NCI-H1930 (cell line): ENCODE measurements around the gene COX7A2L.

ENCODE experiments used
- DNase-seq, 2 experiments: peaks; one replicate each; lab custom pipeline; 2025; lab: John Stamatoyannopoulos, UW

COX7A2L gene

GRCh38 chr2:42317486-42317885, 43.5 kb downstream of the COX7A2L start:
- no peak for DNase-seq

- DNase-seq, result no peak
These were observed 44.1 kb downstream of the COX7A2L start for GRCh38 chr2:42316910-42317309.

- no peak for DNase-seq
These were observed 45.1 kb downstream of the COX7A2L start for GRCh38 chr2:42315844-42316470.

GRCh38 chr2:42314892-42315468, 46.0 kb downstream of the COX7A2L start:
- no peak for DNase-seq

GRCh38 chr2:42312106-42312505, 48.9 kb downstream of the COX7A2L start:
- DNase-seq, result no peak

GRCh38 chr2:42310007-42310515, 51.0 kb downstream of the COX7A2L start:
- DNase-seq, result no peak

- DNase-seq, result no peak
These were observed 51.7 kb downstream of the COX7A2L start for GRCh38 chr2:42309366-42309765.

GRCh38 chr2:42307180-42307579, 53.8 kb downstream of the COX7A2L start:
- DNase-seq, result no peak

GRCh38 chr2:42304059-42304713, 56.8 kb downstream of the COX7A2L start:
- DNase-seq, result no peak

GRCh38 chr2:42303252-42303651, 57.8 kb downstream of the COX7A2L start:
- DNase-seq, result no peak

GRCh38 chr2:42300527-42300926, 60.5 kb downstream of the COX7A2L start:
- DNase-seq, result no peak
